GM12892 (cell line): ENCODE data around the gene CCNG1.

ENCODE experiments used
- POLR2AphosphoS5 ChIP-seq: IDR thresholded peaks from 2 replicates; pipeline ENCODE4 v1.6.1; 2011; ENCODE audit warnings: low read depth, low read length, control low read depth
- TAF1 ChIP-seq: IDR thresholded peaks from 2 replicates; pipeline ENCODE4 v1.6.1; 2011; ENCODE audit warnings: low read depth, mild to moderate bottlenecking, control low read depth, low read length, borderline replicate concordance

DNA sequence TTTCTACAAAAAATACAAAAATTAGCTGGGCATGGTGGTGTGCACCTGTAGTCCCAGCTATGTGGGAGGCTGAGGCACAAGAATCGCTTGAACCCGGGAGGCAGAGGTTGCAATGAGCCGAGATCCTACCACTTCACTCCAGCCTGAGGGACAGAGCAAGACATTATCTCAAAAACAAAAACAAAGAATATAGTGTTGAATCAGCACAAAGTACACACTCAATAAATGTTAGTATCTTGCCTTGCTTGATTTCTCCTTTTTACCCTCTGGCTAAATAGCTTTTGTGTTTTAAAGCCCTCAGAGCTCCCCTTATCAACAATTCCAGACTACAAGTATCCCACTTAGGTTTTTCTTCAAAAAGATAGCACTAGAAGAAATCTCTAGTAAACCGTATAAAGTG is 37.5 kb upstream of the CCNG1 start:
- TF ChIP-seq POLR2AphosphoS5, result no peak
- no peak for TF ChIP-seq TAF1
